Neural crest cell (in vitro differentiated cells): ENCODE measurements around the gene CERS3. TPM values are rescaled to one million over a fixed set of nuclear protein-coding genes. Genes with fewer than 3 reads are reported as not detected.

Source experiments
- DNase-seq: peaks from one replicate; pipeline ENCODE4 v3.0.0; 2021; ENCODE audit warnings: low read depth, mixed read lengths, low spot score
- H3K27ac Mint-ChIP-seq: one replicate; pipeline ENCODE4 v1.8.0; 2021; ENCODE audit warnings: mild to moderate bottlenecking, mixed read lengths; ENCODE audit not compliant: unreplicated experiment
- H3K27me3 Mint-ChIP-seq: 2 replicates; pipeline ENCODE4 v1.8.0; 2021; ENCODE audit warnings: low read depth, mild to moderate bottlenecking, mixed read lengths
- H3K36me3 Mint-ChIP-seq: 2 replicates; pipeline ENCODE4 v1.8.0; 2021; ENCODE audit warnings: low read depth, mild to moderate bottlenecking, mixed read lengths
- H3K4me1 Mint-ChIP-seq: 2 replicates; pipeline ENCODE4 v1.8.0; 2021; ENCODE audit warnings: mixed read lengths
- H3K4me3 Mint-ChIP-seq: one replicate; pipeline ENCODE4 v1.8.0; 2021; ENCODE audit warnings: mild to moderate bottlenecking, mixed read lengths
- H3K9me3 Mint-ChIP-seq: 2 replicates; pipeline ENCODE4 v1.8.0; 2021; ENCODE audit warnings: mixed read lengths
- total RNA-seq: library from RNA; stranded (reverse); gene quantifications from 2 replicates; pipeline ENCODE4 v1.2.1, GENCODE V29; 2021
- TF ChIP-seq, protein P1 (sequence below): fragments of 200-600 bp; sonication (generic); conservative IDR thresholded peaks from 2 replicates; pipeline ENCODE4 v1.5.0; 2021; ENCODE audit warnings: antibody characterized with exemption, mild to moderate bottlenecking

The CERS3 gene
- total RNA-seq, 1 donor from 2014 or later: 0.26 TPM

DNA sequence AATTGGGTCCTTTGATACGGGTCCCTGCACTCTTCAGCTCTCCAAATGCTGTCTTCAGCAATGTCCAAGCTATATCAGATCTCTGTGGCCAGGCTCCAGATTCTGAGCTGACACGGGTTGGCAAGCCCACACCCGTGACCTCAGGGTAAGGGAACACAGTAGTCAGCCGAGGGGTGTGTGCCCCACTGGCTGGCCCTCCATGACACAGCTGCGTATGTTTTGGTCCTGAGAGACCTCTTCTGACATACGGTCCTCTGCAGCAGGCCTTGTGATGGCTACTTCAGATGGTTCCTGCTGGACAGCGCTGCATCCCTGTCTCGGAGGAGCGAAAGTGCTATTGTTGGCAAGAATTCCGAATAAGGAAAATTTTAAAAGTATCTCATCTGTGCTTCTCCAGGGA lies 101.8 kb downstream of the CERS3 start:
- DNase-seq: no peak
- Mint-ChIP-seq H3K4me3 (no peak overlapping the region), H3K27me3 (no peaks in the 10 kb centered on the region), H3K4me1 (no peaks in the 10 kb centered on the region), H3K27ac (no peak overlapping the region), H3K36me3 (peaks cover 2% of the 10 kb centered on the region), H3K9me3 (peaks cover 12% of the 10 kb centered on the region)
- TF ChIP-seq, protein P1, sequence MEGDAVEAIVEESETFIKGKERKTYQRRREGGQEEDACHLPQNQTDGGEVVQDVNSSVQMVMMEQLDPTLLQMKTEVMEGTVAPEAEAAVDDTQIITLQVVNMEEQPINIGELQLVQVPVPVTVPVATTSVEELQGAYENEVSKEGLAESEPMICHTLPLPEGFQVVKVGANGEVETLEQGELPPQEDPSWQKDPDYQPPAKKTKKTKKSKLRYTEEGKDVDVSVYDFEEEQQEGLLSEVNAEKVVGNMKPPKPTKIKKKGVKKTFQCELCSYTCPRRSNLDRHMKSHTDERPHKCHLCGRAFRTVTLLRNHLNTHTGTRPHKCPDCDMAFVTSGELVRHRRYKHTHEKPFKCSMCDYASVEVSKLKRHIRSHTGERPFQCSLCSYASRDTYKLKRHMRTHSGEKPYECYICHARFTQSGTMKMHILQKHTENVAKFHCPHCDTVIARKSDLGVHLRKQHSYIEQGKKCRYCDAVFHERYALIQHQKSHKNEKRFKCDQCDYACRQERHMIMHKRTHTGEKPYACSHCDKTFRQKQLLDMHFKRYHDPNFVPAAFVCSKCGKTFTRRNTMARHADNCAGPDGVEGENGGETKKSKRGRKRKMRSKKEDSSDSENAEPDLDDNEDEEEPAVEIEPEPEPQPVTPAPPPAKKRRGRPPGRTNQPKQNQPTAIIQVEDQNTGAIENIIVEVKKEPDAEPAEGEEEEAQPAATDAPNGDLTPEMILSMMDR: no peak

DNA sequence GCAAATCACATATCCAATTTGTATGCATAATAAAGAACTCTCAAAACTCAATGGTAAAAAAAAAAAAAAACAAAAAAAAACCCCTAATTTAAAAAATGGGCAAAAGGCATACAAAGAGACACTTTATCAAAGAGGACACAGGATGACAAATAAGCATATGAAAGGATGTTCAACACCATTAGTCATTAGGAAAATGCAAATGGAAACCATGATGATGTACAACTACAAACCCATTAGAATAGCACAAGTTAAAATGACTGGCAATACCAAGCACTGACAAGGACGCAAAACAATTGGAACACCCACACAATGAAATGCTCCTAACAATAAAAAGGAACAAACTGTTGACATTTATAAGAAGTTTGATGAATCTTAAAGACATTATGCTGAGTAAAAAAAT lies 123.6 kb downstream of the CERS3 start:
- no peak overlapping the region for H3K4me3 Mint-ChIP-seq
- H3K27me3 Mint-ChIP-seq: no peaks in the 10 kb centered on the region
- H3K4me1 Mint-ChIP-seq: no peaks in the 10 kb centered on the region
- peaks cover 5% of the 10 kb centered on the region for H3K36me3 Mint-ChIP-seq
- no peak overlapping the region for H3K27ac Mint-ChIP-seq
- DNase-seq: no peak
- peaks cover 4% of the 10 kb centered on the region for H3K9me3 Mint-ChIP-seq
- TF ChIP-seq, protein P1: no peak

DNA sequence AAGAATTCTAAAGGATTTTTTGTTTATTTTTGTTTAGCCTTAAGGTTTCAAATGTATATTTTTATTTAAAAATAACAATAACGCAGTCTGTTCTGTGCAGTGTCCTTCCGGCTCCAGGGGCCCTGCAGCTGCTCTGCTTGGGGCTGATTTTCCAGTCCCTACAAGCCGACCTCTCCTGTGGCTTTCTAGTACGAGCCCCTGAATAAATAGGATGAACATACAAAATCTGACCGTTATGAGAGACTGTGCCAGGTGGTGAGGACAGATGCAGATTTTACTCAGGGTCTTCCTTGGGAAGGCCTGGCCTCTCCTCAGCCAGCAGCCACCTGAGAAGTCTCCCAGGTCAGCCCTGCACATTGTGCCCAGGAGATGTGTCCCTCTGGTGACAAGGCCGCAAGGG lies 127.8 kb downstream of the CERS3 start:
- peaks cover 4% of the 10 kb centered on the region for H3K9me3 Mint-ChIP-seq
- TF ChIP-seq, protein P1: no peak
- DNase-seq: no peak
- H3K27ac Mint-ChIP-seq: no peak overlapping the region
- peaks cover 3% of the 10 kb centered on the region for H3K27me3 Mint-ChIP-seq
- H3K4me1 Mint-ChIP-seq: no peaks in the 10 kb centered on the region
- peaks cover 2% of the 10 kb centered on the region for H3K36me3 Mint-ChIP-seq
- no peak overlapping the region for H3K4me3 Mint-ChIP-seq

DNA sequence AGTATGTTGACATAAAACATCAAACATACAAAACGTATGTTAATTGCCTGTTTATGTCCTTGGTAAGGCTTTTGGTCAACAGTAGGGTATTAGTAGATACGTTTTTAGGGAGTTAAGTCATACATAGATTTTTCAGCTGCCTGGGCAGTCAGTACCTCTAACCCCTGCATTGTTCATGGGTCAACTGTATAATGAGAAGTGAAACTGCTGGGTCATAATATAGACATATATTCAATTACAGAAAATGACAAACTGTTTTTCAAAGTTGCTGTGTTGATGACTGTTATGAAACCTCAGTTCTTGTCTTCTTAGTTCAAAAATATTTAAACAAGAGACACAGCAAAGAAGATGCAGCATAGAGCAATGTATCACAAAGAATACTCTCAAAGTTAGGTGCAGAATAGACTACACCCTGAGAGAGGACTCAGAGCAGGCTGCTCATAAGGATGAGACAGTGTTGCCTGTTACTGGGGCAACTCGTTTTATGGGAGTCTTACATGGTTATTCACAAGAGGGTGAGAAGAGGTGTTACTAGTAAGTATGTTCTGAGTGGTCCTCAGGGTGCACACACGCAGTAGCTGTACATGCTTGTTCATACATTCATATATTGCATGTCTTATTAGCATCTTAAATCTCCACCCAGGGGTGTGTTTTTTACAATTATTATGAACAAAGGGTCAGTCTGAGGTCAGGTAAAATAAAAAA lies 133.9 kb downstream of the CERS3 start:
- no peak overlapping the region for H3K4me3 Mint-ChIP-seq
- peaks cover 19% of the 10 kb centered on the region for H3K27me3 Mint-ChIP-seq
- no peaks in the 10 kb centered on the region for H3K4me1 Mint-ChIP-seq
- TF ChIP-seq, protein P1: no peak
- H3K9me3 Mint-ChIP-seq: peaks cover 3% of the 10 kb centered on the region
- no peak for DNase-seq
- H3K36me3 Mint-ChIP-seq: no peaks in the 10 kb centered on the region
- H3K27ac Mint-ChIP-seq: no peak overlapping the region

DNA sequence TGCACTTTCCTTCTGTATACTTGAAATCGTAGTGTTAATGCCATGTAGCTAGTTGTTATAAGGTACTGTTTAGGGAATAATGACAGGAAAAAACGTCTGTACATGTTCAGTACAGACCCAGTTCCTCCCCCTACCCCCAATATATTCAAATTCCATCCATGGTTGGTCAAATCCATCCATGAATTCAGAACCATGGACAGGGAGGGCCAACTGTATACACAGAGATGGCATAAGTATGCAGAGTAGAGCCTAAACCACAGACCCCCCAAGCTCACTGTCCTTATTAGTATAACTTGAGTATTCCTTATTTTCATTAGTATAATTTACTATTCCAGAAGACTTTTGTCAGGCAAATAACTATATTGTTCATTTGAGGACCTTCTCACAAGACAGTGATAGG lies 135.7 kb downstream of the CERS3 start:
- H3K36me3 Mint-ChIP-seq: peaks cover 6% of the 10 kb centered on the region

More for the DNA sequence above, 135.7 kb downstream of the CERS3 start:
- Mint-ChIP-seq H3K9me3 (peaks cover 9% of the 10 kb centered on the region), H3K27ac (no peak overlapping the region), H3K4me3 (no peak overlapping the region), H3K4me1 (no peaks in the 10 kb centered on the region), H3K27me3 (peaks cover 19% of the 10 kb centered on the region)
- TF ChIP-seq, protein P1: no peak
- DNase-seq: no peak
